SK-N-SH (cell line): ENCODE data around the gene TRIM44. TPM values are rescaled to one million over a fixed set of nuclear protein-coding genes. Genes with fewer than 3 reads are reported as not detected.
"Not testable (repeated sequence)": the region's sequence is repeated elsewhere in the genome, so short reads cannot be mapped to it uniquely, and the experiment has no call there.

Source experiments
- CTCF ChIA-PET: fragments of 300-600, 350-600 bp; formaldehyde crosslinking; extraction: SDS; loops from one replicate; lab custom pipeline; 2021; lab: Yijun Ruan, JAX
- POLR2A ChIA-PET: fragments of 350-600 bp; sonication (Branson Sonifier 250); formaldehyde crosslinking; extraction: SDS; loops from one replicate; lab custom pipeline; 2020; ENCODE audit warnings: antibody characterized with exemption, inconsistent platforms; lab: Yijun Ruan, JAX
- DNase-seq: peaks from one replicate; pipeline ENCODE4 v3.0.0; 2012
- H2AFZ ChIP-seq: fragments of 200-600 bp; sonication (generic); 2 replicates; pipeline ENCODE4 v1.8.1; 2016; ENCODE audit warnings: antibody characterized with exemption, mild to moderate bottlenecking, low read depth
- H3F3A ChIP-seq: fragments of 200-600 bp; sonication (generic); replicated peaks from 2 replicates; pipeline ENCODE3; 2016; ENCODE audit warnings: antibody characterized with exemption, mild to moderate bottlenecking; ENCODE audit not compliant: insufficient read depth
- H3K27ac ChIP-seq, 2 experiments: fragments of 200-500 bp in 1 of 2; fragments of 200-600 bp in 1 of 2; sonication (Bioruptor generic) in 1 of 2; sonication (generic), shearing (Covaris generic) in 1 of 2; 2 replicates each; pipeline versions ENCODE4 v1.5.1 to v1.6.1; 2014 to 2016; ENCODE audit warnings: low read depth in 2 of 2, inconsistent platforms in 1 of 2, low read length in 1 of 2, mild to moderate bottlenecking in 1 of 2, mixed read lengths in 1 of 2
- H3K27me3 ChIP-seq: fragments of 200-600 bp; sonication (generic), shearing (Covaris generic); 2 replicates; pipeline ENCODE4 v1.6.1; 2016; ENCODE audit warnings: mixed run types; ENCODE audit not compliant: insufficient read depth
- H3K36me3 ChIP-seq, 2 experiments: fragments of 200-500 bp in 1 of 2; fragments of 200-600 bp in 1 of 2; sonication (Bioruptor generic) in 1 of 2; sonication (generic) in 1 of 2; replicated peaks in 1 of 2; 2 replicates each; pipeline versions ENCODE3 to v1.5.1; 2014 to 2016; ENCODE audit warnings: low read length in 1 of 2, mild to moderate bottlenecking in 1 of 2; ENCODE audit not compliant: insufficient read depth in 2 of 2, control insufficient read depth in 1 of 2
- H3K4me1 ChIP-seq, 2 experiments: fragments of 200-500 bp in 1 of 2; fragments of 200-600 bp in 1 of 2; sonication (Bioruptor generic) in 1 of 2; sonication (generic), shearing (Covaris generic) in 1 of 2; 2 replicates each; pipeline versions ENCODE4 v1.5.1 to v1.6.1; 2014 to 2016; ENCODE audit warnings: low read depth in 1 of 2, low read length in 1 of 2, mixed run types in 1 of 2; ENCODE audit not compliant: insufficient read depth in 2 of 2, control insufficient read depth in 1 of 2
- H3K4me2 ChIP-seq: fragments of 200-600 bp; sonication (generic), shearing (Covaris generic); 2 replicates; pipeline ENCODE4 v1.6.1; 2017; ENCODE audit warnings: mixed run types
- H3K4me3 ChIP-seq, 2 experiments: fragments of 200-500 bp in 1 of 2; fragments of 200-600 bp in 1 of 2; sonication (Bioruptor generic) in 1 of 2; sonication (generic), shearing (Covaris generic) in 1 of 2; 2 replicates each; pipeline versions ENCODE4 v1.5.1 to v1.8.1; 2014 to 2016; ENCODE audit warnings: low read depth in 2 of 2, inconsistent platforms in 1 of 2, low read length in 1 of 2, mild to moderate bottlenecking in 1 of 2, mixed read lengths in 1 of 2, moderate library complexity in 1 of 2
- H3K79me2 ChIP-seq: fragments of 200-600 bp; sonication (generic); 2 replicates; pipeline ENCODE4 v1.8.1; 2017; ENCODE audit warnings: mild to moderate bottlenecking; ENCODE audit not compliant: insufficient read depth
- H3K9ac ChIP-seq: fragments of 200-600 bp; sonication (generic); 2 replicates; pipeline ENCODE4 v1.6.1; 2017; ENCODE audit warnings: mixed run types
- H3K9me2 ChIP-seq: fragments of 200-600 bp; sonication (generic); 2 replicates; pipeline ENCODE4 v1.6.1; 2017; ENCODE audit warnings: mixed run types
- H3K9me3 ChIP-seq: fragments of 200-600 bp; sonication (generic); 2 replicates; pipeline ENCODE4 v1.6.1; 2017; ENCODE audit warnings: mixed run types, mild to moderate bottlenecking, moderate library complexity
- H4K20me1 ChIP-seq: fragments of 200-600 bp; sonication (generic); 2 replicates; pipeline ENCODE4 v1.6.1; 2017; ENCODE audit warnings: mild to moderate bottlenecking, mixed run types; ENCODE audit not compliant: insufficient read depth
- CHD2 ChIP-seq: fragments of 150-350 bp; IDR thresholded peaks from 2 replicates; pipeline ENCODE4 v1.6.1; 2018; ENCODE audit warnings: low read length; ENCODE audit not compliant: partially characterized antibody
- EZH2phosphoT487 ChIP-seq: fragments of 200-600 bp; sonication (generic); IDR thresholded peaks from 2 replicates; pipeline ENCODE4 v1.6.1; 2017; ENCODE audit warnings: low read depth, mixed run types, mild to moderate bottlenecking, antibody characterized with exemption, moderate library complexity, borderline replicate concordance
- GATA2 ChIP-seq: sonication (generic); formaldehyde crosslinking; IDR thresholded peaks from 2 replicates; pipeline ENCODE4 v1.5.0; 2020; ENCODE audit warnings: mild to moderate bottlenecking, missing genetic modification reagents
- MEF2A ChIP-seq: IDR thresholded peaks from 2 replicates; pipeline ENCODE4 v1.4.0; 2012; ENCODE audit warnings: low read depth, borderline replicate concordance
- NFIC ChIP-seq: IDR thresholded peaks from 2 replicates; pipeline ENCODE4 v1.4.0; 2012; ENCODE audit warnings: borderline replicate concordance
- NRF1 ChIP-seq: IDR thresholded peaks from 2 replicates; pipeline ENCODE4 v1.6.1; 2012; ENCODE audit warnings: low read depth, mild to moderate bottlenecking, low read length
- POLR2AphosphoS5 ChIP-seq: IDR thresholded peaks from 2 replicates; pipeline ENCODE4 v1.6.1; 2012; ENCODE audit warnings: low read depth, low read length
- RXRA ChIP-seq: IDR thresholded peaks from 2 replicates; pipeline ENCODE4 v1.4.0; 2012; ENCODE audit warnings: low read depth, mild to moderate bottlenecking, borderline replicate concordance
- SMC3 ChIP-seq: IDR thresholded peaks from 2 replicates; pipeline ENCODE4 v1.6.1; 2012; ENCODE audit warnings: low read depth, low read length, improper control_type of control experiment
- WGBS: methylation state at CpG from one replicate; pipeline ENCODE4 v1.1.6; 2017; ENCODE audit warnings: low lambda C conversion rate; 5-methylcytosine and 5-hydroxymethylcytosine counted together
- polyA plus RNA-seq, 3 experiments: library from polyadenylated mRNA; depleted of rRNA; stranded (reverse); fragments of >200 nt; gene quantifications; 2 replicates each; pipeline ENCODE4 v1.2.3, GENCODE V29; 2012
- TF ChIP-seq, protein P1 (sequence below): IDR thresholded peaks from 2 replicates; pipeline ENCODE4 v1.4.0; 2012; ENCODE audit warnings: low read depth, borderline replicate concordance
- TF ChIP-seq, protein P2 (sequence below): fragments of 150-350 bp; IDR thresholded peaks from 2 replicates; pipeline ENCODE4 v1.6.1; 2016; ENCODE audit warnings: mild to moderate bottlenecking, low read depth, low read length

The TRIM44 gene
- polyA plus RNA-seq, 1 of the 3 experiments (the other 2 are of a cell fraction): 34.1 TPM

DNA sequence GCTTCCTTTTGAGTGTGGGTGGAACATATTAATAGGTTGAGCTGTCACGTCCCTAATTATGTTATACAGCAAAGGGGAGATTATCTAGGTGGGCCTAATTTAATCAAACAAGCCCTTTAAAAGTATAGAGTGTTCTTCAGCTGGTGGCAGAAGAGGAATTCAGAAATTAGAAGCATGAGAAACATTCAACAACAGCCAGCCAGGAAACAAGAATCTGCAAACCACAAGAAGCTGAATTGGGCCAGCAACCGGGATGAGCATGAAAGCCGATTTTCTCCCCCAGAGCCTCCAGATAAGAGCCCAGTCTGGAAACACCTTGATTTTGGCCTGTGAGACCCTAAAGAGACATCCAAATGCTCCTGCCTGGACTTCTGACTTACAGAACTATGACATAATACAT is 175.5 kb downstream of the TRIM44 start:
- no peaks in the 10 kb centered on the region for H3F3A ChIP-seq
- no peak overlapping the region for H3K9ac ChIP-seq
- H3K79me2 ChIP-seq: no peaks in the 10 kb centered on the region
- no peak for DNase-seq
- no peak overlapping the region for H3K4me2 ChIP-seq
- no peaks in the 10 kb centered on the region for H3K36me3 ChIP-seq
- no peak overlapping the region for H2AFZ ChIP-seq
- no peaks in the 10 kb centered on the region; a peak in 2 of 4 replicates for H3K4me1 ChIP-seq
- H3K27me3 ChIP-seq: no peaks in the 10 kb centered on the region
- whole genome bisulfite sequencing: 68% methylated on average over 3 of the region's 3 CpGs
- no peak overlapping the region for H3K27ac ChIP-seq
- ChIA-PET CTCF (interaction anchor here (9.4 kb wide), 1 partner anchor 15 kb away, joined by 107 read pairs; no protein-coding TSS in a partner anchor), POLR2A (no interaction called here)
- TF ChIP-seq EZH2phosphoT487 (no peak), SMC3 (no peak), CHD2 (no peak), POLR2AphosphoS5 (no peak), GATA2 (CRISPR knock-in tag) (no peak), NFIC (no peak), NRF1 (no peak), MEF2A (no peak), RXRA (no peak)
- TF ChIP-seq, protein P1, sequence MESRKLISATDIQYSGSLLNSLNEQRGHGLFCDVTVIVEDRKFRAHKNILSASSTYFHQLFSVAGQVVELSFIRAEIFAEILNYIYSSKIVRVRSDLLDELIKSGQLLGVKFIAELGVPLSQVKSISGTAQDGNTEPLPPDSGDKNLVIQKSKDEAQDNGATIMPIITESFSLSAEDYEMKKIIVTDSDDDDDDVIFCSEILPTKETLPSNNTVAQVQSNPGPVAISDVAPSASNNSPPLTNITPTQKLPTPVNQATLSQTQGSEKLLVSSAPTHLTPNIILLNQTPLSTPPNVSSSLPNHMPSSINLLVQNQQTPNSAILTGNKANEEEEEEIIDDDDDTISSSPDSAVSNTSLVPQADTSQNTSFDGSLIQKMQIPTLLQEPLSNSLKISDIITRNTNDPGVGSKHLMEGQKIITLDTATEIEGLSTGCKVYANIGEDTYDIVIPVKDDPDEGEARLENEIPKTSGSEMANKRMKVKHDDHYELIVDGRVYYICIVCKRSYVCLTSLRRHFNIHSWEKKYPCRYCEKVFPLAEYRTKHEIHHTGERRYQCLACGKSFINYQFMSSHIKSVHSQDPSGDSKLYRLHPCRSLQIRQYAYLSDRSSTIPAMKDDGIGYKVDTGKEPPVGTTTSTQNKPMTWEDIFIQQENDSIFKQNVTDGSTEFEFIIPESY: no peak
- TF ChIP-seq, protein P2, sequence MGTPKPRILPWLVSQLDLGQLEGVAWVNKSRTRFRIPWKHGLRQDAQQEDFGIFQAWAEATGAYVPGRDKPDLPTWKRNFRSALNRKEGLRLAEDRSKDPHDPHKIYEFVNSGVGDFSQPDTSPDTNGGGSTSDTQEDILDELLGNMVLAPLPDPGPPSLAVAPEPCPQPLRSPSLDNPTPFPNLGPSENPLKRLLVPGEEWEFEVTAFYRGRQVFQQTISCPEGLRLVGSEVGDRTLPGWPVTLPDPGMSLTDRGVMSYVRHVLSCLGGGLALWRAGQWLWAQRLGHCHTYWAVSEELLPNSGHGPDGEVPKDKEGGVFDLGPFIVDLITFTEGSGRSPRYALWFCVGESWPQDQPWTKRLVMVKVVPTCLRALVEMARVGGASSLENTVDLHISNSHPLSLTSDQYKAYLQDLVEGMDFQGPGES: no peak
- no peaks in the 10 kb centered on the region for H4K20me1 ChIP-seq
- no peaks in the 10 kb centered on the region for H3K9me2 ChIP-seq
- H3K4me3 ChIP-seq: no peak overlapping the region
- H3K9me3 ChIP-seq: no peaks in the 10 kb centered on the region

DNA sequence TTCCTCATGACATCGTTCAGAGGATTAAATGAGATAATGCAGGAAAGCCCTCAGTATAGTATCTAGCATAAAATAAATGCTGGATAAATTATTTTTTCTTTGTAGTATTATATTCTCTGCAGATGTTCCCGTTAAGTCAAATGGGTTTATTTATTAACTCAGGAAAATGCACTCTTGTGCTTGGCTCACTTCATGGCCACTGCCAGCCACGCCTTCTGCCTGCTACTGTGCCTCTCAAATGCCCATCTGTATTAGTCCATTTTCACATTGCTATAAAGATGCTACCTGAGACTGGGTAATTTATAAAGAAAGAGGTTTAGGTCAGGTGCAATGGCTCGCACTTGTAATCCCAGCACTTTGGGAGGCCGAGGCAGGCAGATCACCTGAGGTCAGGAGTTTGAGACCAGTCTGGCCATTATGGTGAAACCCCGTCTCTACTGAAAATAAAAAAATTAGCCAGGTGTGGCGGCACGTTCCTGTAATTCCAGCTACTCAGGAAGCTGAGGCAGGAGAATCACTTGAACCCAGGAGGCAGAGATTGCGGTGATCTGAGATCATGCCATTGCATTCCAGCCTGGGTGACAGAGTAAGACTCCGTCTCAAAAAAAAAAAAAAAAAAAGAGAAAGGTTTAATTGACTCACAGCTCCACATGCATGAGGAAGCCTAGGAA is 176.3 kb downstream of the TRIM44 start:
- H3K9ac ChIP-seq, H3K4me1 ChIP-seq, H3K9me2 ChIP-seq, H4K20me1 ChIP-seq, H3K4me3 ChIP-seq, POLR2A ChIA-PET, H3K79me2 ChIP-seq, H3K4me2 ChIP-seq, H3K9me3 ChIP-seq, DNase-seq, H3K36me3 ChIP-seq, H3K27me3 ChIP-seq, H3F3A ChIP-seq, H2AFZ ChIP-seq, H3K27ac ChIP-seq: not testable (repeated sequence)
- CTCF ChIA-PET: interaction anchor here (9.4 kb wide), 1 partner anchor 16 kb away, joined by 107 read pairs; no protein-coding TSS in a partner anchor
- WGBS: 75% methylated on average over 10 of the region's 10 CpGs
